HG03342 (cell line): Measurements from ENCODE around the gene MVB12B.

Experiments
- ATAC-seq: cut with Tn5 transposase; IDR thresholded peaks from one replicate; pipeline ENCODE4 v1.9.1; 2021; ENCODE audit warnings: mild to moderate bottlenecking, moderate library complexity; ENCODE audit not compliant: unreplicated experiment

Gene MVB12B

GRCh38 chr9:126514037-126514821 lies 187.6 kb downstream of the MVB12B start:
- ATAC-seq: no peak

GRCh38 chr9:126515001-126515872 lies 188.6 kb downstream of the MVB12B start:
- no peak for ATAC-seq

GRCh38 chr9:126515873-126516505 lies 189.4 kb downstream of the MVB12B start:
- no peak for ATAC-seq

DNA sequence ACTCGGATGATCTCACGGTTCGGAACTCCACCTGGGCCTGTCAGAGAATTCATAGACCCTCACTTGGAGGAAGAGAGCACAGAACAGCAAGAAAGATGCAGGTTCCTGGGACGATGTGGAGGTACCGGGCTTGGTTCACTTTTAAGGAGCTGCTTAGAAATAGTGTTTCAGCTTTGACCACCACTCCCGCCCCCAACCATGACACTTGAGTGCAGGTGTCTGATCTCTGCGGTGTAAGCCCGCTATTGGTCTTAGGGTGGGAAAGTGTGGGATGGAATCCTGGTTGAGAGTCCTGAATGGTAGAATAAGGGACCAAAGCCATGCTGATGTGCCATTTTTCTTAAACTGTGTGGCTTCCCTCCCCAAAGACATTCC lies 189.9 kb downstream of the MVB12B start:
- no peak for ATAC-seq

- ATAC-seq: no peak
Observed at GRCh38 chr9:126516936-126517832, 190.6 kb downstream of the MVB12B start.

GRCh38 chr9:126517833-126518356 lies 191.3 kb downstream of the MVB12B start:
- no peak for ATAC-seq

DNA sequence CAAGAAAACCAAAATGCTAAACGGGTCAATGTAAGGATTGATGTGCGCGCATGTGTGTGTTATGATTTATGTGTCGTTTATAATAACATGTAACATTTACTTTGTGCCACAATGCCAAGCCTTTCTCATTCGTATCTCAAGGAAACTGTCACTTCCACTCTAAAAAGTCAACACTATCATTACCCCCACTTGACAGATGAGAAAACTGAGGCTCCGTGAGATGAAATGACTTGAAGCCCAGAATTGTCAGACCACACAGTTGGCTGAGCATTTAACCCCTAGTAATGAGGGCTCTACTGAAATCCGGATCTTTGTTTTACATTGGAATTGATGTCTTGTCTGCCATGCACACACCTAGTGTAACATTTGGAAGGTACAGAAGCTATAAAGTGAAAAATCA lies 192.1 kb downstream of the MVB12B start:
- ATAC-seq: no peak

- no peak for ATAC-seq
Observed at GRCh38 chr9:126519660-126520420, 193.2 kb downstream of the MVB12B start.

DNA sequence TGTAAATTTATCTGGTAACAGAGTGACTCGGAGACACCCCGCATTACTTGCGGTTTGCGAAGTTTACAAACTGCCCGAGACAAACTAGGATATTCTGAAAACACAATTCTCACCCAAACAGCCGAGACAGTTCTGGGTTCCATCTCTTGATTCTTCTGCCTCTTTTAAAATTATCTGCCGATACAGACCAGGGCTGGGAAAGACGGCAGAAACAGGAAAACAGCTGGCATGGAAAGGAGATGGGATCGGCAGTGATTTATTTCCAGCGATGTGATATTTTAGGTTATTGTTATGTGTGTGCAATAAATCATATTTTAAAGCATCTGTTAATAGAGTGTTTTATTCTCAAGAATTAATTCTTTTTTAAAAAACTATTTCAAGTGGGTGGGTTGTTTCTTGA lies 193.8 kb downstream of the MVB12B start:
- ATAC-seq: no peak

- ATAC-seq: no peak
Observed at GRCh38 chr9:126521089-126521488, 194.5 kb downstream of the MVB12B start.

DNA sequence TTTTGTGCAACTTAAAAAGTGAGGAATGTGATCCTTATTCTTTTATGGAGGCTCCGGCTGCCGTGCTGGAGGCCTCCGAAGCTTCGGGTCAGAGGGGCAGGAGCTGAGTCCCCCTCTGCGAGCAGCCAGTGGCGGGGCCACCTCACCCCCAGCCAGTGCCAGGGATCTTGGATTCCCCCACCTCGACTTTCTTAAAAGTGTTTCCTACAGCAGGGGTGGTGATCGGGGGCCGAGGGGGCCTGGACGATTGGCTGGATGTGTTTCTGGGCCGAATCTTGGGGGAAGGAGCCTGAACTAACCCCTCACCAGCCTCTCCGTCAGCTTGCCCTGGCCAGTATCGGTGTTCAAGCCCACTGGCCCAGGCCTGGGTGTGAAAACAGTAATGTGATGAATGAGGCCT lies 194.9 kb downstream of the MVB12B start:
- ATAC-seq: no peak

GRCh38 chr9:126521976-126522590 lies 195.5 kb downstream of the MVB12B start:
- no peak for ATAC-seq

GRCh38 chr9:126522612-126523356 lies 196.2 kb downstream of the MVB12B start:
- no peak for ATAC-seq

- no peak for ATAC-seq
Observed at GRCh38 chr9:126523611-126524111, 197.0 kb downstream of the MVB12B start.

DNA sequence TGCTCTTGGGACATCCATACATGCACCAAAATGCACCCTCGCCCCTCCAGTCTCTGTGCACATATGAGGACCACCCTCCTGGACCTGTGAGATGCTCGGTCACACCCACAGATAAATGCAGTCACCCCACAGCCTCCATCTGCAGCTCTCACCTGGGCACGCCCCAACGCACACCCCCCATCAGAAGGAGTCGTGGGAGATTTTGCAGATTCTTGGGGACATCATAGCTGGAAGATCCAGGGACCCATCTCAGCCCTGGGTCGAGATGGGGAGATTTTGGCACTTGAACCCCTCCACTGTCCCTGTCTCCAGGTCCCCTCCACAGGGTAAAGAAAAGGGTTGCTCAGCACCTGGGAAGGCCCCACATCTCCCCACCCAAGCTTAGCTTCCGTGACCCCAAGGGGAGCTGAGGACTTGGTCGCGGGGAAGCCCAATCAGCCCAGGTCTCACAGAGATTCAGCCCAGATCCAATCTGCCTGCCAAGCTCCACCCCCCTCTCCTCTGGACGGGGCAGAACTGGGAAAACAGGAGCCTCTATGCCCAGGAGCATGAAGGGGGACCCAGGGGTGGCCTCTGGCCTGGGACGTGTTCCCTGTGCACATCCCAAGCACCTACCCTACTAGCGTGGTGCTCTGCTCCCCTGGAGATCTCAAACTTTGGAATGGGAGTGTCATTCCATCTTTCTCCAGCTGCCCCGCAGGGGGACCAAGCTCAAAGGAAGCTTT lies 197.9 kb downstream of the MVB12B start:
- ATAC-seq: no peak

DNA sequence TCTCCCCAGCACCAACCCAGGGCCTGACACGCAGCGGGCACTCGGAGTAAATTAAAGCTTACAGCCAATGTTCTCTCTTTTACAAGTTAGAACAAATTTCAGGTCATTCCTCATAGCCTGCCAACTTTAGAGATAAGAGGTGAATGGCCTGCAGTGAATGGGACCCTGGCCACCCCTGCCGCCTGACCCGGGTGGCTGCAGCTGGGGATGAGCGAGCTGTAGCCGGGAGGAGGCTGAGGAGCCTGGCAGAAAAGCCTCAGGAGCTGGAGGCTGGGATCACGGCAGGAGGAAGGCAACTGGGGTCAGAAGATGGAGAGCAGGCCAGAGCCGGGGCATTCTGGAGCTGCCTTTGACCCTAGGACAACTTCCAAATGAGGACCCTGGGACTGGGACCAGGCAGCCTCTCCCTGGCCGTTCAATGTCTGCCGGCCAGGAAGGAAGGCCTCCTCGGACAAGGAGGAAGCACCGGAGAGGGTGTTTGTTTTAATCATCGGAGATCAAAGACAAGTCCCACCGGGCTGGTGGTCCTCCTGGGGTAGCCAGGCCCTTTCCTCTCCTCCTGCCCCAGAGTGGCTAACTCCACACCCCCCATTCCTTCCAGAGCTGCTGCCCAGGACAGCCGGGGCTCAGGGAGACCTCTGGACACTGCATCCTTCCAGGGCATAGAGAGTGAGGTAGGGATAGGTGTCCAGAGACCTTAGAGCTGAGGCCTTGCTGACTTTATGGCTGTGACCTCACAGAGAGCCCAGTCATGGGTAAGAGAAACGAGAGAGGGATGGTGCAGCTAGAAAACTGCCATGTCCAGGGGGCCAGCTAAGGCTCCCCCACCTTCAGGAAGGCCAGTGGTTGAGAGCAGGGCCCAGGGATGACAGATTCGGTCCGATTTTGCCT lies 199.8 kb downstream of the MVB12B start:
- ATAC-seq: no peak
